RWPE2 (cell line): Measurements from ENCODE around the gene VWCE.
A peak's percentile ranks its signal among the peaks of the same experiment; 100 is the strongest.

Experiments
- ATAC-seq: fragments of 200-7000 bp; cut with Tn5 transposase; 3 replicates; pipeline ENCODE4 v1.9.1; 2021; ENCODE audit warnings: low read depth
- DNase-seq: peaks from one replicate; pipeline ENCODE4 v3.0.0-alpha.2; 2020; ENCODE audit warnings: low spot score
- H3K27ac ChIP-seq: fragments of 450-650 bp; 2 replicates; pipeline ENCODE4 v1.5.1; 2017; ENCODE audit warnings: mild to moderate bottlenecking; ENCODE audit not compliant: poor library complexity, severe bottlenecking
- H3K27me3 ChIP-seq: fragments of 250-450 bp; sonication (Bioruptor Pico); 2 replicates; pipeline ENCODE4 v1.5.1; 2021; ENCODE audit warnings: mild to moderate bottlenecking, moderate library complexity; ENCODE audit not compliant: insufficient read depth, poor library complexity, severe bottlenecking
- H3K36me3 ChIP-seq: fragments of 250-450 bp; sonication (Bioruptor Pico); 2 replicates; pipeline ENCODE4 v1.5.1; 2020; ENCODE audit warnings: low read depth, mild to moderate bottlenecking, moderate library complexity
- H3K4me1 ChIP-seq: fragments of 250-450 bp; sonication (Bioruptor Pico); 2 replicates; pipeline ENCODE4 v1.5.1; 2021; ENCODE audit warnings: mild to moderate bottlenecking, moderate library complexity; ENCODE audit not compliant: insufficient read depth, poor library complexity, severe bottlenecking
- H3K4me3 ChIP-seq: fragments of 250-450 bp; sonication (Bioruptor Pico); 2 replicates; pipeline ENCODE4 v1.5.1; 2021; ENCODE audit warnings: mild to moderate bottlenecking, moderate library complexity; ENCODE audit not compliant: severe bottlenecking
- H3K9me3 ChIP-seq: fragments of 250-450 bp; sonication (Bioruptor Pico); 2 replicates; pipeline ENCODE4 v1.5.1; 2021; ENCODE audit warnings: mild to moderate bottlenecking, moderate library complexity; ENCODE audit not compliant: severe bottlenecking
- TF ChIP-seq, protein P1 (sequence below): fragments of 450-650 bp; IDR thresholded peaks from one replicate; pipeline ENCODE4 v1.5.1; 2017; ENCODE audit warnings: mild to moderate bottlenecking, moderate library complexity; ENCODE audit not compliant: poor library complexity, severe bottlenecking

Gene VWCE

DNA sequence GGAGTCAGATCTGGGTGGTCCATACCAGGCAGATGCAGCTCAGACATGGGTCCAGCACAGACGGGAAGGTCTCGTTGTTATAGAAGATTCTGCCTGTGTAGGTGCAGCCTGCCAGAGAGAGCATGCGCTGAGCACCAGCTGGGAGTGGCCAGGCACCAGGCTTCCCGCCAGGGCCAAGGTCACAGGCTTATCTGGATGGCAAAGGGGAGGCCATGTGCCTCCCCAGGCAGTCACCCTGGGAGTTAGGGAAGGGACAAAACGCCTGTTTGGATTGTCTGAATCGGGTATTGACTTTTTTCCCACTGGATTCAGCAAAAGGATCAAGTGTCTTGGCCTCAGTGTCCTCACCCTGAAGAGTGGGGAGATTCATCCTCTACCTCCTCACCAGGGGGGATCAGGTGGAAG lies 27.7 kb downstream of the VWCE start:
- no peaks in the 10 kb centered on the region for H3K9me3 ChIP-seq
- no peak overlapping the region for H3K4me3 ChIP-seq
- ATAC-seq (no peak), DNase-seq (no peak)
- TF ChIP-seq, protein P1, sequence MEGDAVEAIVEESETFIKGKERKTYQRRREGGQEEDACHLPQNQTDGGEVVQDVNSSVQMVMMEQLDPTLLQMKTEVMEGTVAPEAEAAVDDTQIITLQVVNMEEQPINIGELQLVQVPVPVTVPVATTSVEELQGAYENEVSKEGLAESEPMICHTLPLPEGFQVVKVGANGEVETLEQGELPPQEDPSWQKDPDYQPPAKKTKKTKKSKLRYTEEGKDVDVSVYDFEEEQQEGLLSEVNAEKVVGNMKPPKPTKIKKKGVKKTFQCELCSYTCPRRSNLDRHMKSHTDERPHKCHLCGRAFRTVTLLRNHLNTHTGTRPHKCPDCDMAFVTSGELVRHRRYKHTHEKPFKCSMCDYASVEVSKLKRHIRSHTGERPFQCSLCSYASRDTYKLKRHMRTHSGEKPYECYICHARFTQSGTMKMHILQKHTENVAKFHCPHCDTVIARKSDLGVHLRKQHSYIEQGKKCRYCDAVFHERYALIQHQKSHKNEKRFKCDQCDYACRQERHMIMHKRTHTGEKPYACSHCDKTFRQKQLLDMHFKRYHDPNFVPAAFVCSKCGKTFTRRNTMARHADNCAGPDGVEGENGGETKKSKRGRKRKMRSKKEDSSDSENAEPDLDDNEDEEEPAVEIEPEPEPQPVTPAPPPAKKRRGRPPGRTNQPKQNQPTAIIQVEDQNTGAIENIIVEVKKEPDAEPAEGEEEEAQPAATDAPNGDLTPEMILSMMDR: no peak
- H3K36me3 ChIP-seq: no peaks in the 10 kb centered on the region
- no peaks in the 10 kb centered on the region for H3K4me1 ChIP-seq
- no peak overlapping the region for H3K27ac ChIP-seq
- no peaks in the 10 kb centered on the region for H3K27me3 ChIP-seq

DNA sequence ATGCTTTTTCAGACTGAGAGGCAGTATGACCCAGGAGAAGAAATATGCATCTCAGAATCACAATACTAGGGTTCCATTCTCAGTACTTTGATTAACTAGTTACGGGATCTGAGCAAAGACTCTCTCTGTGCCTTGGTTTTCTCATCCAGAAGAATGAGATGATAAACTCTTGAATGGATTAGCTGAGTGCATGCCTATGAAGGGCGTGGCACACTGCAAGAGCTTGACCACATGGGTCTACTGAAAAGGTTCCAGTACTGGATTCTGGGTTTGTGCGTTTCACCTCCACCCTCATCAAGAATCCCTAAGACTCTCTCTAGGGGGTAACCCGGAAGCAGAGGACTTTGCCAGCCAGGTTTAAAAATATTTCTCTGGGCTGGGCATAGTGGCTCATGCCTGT lies 28.5 kb downstream of the VWCE start:
- no peaks in the 10 kb centered on the region for H3K36me3 ChIP-seq
- no peaks in the 10 kb centered on the region for H3K4me1 ChIP-seq
- ATAC-seq: peak; percentile 65
- DNase-seq: no peak
- H3K4me3 ChIP-seq: no peak overlapping the region
- H3K9me3 ChIP-seq: no peaks in the 10 kb centered on the region
- TF ChIP-seq, protein P1: no peak
- H3K27ac ChIP-seq: no peak overlapping the region
- H3K27me3 ChIP-seq: no peaks in the 10 kb centered on the region

DNA sequence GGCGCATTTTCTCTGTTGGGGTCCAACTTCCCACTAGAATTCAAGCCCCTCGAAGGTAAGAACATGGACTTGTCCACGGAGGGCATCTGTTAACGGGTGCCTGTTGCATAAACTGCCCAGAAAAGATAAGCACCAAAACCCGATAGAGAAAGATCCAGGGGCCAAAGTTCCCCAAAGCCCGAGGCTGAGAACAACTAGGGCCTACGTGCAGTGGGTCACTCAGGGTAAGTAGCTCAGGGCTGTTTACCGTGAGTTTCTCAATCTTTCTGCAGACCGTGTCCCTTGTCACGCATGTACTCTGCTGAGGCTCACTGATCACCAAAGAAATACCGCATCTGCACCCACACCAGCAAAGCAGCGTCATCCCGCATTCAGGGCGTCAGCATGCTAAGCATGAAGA lies 29.8 kb downstream of the VWCE start:
- no peak for ATAC-seq
- Histone ChIP-seq H3K4me1 (no peaks in the 10 kb centered on the region), H3K27me3 (no peaks in the 10 kb centered on the region), H3K9me3 (no peaks in the 10 kb centered on the region), H3K36me3 (no peaks in the 10 kb centered on the region), H3K27ac (no peak overlapping the region), H3K4me3 (no peak overlapping the region)
- TF ChIP-seq, protein P1: no peak
- DNase-seq: no peak

DNA sequence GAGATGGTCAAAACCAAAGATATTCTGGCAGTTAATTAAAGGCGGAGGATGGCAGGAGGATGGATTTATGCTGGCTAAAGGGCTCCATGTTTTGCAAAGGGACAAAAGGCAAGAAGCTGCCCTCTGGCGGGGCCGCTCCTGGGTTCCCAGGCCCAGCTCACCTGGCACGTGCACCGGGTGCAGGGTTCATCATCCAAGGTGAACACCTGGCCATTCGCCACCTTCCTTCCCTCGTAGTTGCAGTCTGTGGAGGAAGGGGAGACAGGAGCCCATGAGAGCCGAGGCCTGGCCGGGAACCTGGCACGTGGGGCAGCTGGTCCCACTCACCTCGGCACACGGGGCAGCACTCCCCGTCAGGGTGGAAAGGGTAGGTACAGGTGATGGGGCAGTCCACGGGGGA lies 30.3 kb downstream of the VWCE start:
- Histone ChIP-seq H3K36me3 (no peaks in the 10 kb centered on the region), H3K27me3 (no peaks in the 10 kb centered on the region), H3K4me1 (no peaks in the 10 kb centered on the region), H3K27ac (no peak overlapping the region), H3K9me3 (no peaks in the 10 kb centered on the region), H3K4me3 (no peak overlapping the region)
- no peak for DNase-seq
- no peak for ATAC-seq
- TF ChIP-seq, protein P1: no peak

DNA sequence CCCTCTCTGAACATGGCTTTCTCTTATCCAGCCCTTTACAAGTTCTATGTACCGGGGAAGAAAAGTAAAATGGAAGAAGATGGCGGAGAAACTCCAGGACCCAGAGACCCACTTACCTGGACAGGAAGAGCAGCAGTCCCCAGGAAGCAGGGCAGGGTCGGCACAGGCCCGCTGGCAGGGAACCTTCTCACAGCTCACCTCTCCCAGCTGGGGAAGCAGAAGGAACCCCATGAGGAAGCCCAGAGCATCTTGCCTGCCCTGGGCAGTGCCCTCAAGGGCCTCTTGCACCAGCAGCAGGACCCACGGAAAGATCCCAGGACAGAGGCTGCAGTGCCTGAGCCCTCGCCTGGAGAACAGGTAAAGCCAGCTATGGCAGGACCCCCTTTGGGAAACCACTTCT lies 30.7 kb downstream of the VWCE start:
- H3K9me3 ChIP-seq: no peaks in the 10 kb centered on the region
- no peaks in the 10 kb centered on the region for H3K27me3 ChIP-seq
- H3K27ac ChIP-seq: no peak overlapping the region
- no peak overlapping the region for H3K4me3 ChIP-seq
- ATAC-seq: no peak
- DNase-seq: no peak
- TF ChIP-seq, protein P1: no peak
- no peaks in the 10 kb centered on the region for H3K4me1 ChIP-seq
- no peaks in the 10 kb centered on the region for H3K36me3 ChIP-seq
